ENCODE measurements around the gene USP3.

Gene USP3

GRCh38 chr15:63493436-63493835 is 11.0 kb upstream of the USP3 start:
- TF ChIP-seq POLR2AphosphoS5 (IDR thresholded peaks at IDR 0.05; ENCODE audit: low read depth, low read length) (no peak), TAF1 (IDR thresholded peaks at IDR 0.05; ENCODE audit: borderline replicate concordance, insufficient read depth, low read length) (no peak), FOXP2 (optimal IDR thresholded peaks at IDR 0.05; ENCODE audit: borderline replicate concordance, extremely low read depth, extremely low read length, insufficient read depth) (no peak), SIN3A (IDR thresholded peaks at IDR 0.05; ENCODE audit: borderline replicate concordance, insufficient read depth, low read length) (no peak)
- TF ChIP-seq, protein P1, sequence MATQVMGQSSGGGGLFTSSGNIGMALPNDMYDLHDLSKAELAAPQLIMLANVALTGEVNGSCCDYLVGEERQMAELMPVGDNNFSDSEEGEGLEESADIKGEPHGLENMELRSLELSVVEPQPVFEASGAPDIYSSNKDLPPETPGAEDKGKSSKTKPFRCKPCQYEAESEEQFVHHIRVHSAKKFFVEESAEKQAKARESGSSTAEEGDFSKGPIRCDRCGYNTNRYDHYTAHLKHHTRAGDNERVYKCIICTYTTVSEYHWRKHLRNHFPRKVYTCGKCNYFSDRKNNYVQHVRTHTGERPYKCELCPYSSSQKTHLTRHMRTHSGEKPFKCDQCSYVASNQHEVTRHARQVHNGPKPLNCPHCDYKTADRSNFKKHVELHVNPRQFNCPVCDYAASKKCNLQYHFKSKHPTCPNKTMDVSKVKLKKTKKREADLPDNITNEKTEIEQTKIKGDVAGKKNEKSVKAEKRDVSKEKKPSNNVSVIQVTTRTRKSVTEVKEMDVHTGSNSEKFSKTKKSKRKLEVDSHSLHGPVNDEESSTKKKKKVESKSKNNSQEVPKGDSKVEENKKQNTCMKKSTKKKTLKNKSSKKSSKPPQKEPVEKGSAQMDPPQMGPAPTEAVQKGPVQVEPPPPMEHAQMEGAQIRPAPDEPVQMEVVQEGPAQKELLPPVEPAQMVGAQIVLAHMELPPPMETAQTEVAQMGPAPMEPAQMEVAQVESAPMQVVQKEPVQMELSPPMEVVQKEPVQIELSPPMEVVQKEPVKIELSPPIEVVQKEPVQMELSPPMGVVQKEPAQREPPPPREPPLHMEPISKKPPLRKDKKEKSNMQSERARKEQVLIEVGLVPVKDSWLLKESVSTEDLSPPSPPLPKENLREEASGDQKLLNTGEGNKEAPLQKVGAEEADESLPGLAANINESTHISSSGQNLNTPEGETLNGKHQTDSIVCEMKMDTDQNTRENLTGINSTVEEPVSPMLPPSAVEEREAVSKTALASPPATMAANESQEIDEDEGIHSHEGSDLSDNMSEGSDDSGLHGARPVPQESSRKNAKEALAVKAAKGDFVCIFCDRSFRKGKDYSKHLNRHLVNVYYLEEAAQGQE (IDR thresholded peaks at IDR 0.05; ENCODE audit: insufficient read depth in 1 of 2, low read depth in 2 of 2, low read length in 2 of 2): no peak

DNA sequence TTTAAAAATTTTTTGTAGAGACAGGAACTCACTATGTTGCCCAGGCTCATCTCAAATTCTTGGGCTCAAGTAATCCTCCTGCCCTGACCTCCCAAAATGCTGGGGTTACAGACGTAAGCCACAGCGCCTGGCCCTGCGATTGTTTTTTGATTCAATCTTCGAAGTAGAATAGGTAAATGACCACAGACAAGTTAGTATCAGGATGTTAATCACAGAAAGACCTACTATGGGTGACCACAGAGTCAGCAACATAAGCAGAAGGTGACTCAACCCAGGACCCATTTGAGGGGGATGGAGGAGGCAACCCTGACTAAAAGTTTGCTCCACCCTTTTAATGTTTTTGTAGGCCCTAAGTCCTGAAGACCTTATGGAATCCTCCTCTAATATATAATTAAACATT is 10.0 kb upstream of the USP3 start:
- TF ChIP-seq FOXP2 (optimal IDR thresholded peaks at IDR 0.05; ENCODE audit: borderline replicate concordance, extremely low read depth, extremely low read length, insufficient read depth): no peak

GRCh38 chr15:63495343-63495742 is 9.1 kb upstream of the USP3 start:
- TF ChIP-seq TAF1 (IDR thresholded peaks at IDR 0.05; ENCODE audit: borderline replicate concordance, insufficient read depth, low read length) (no peak), SIN3A (IDR thresholded peaks at IDR 0.05; ENCODE audit: borderline replicate concordance, insufficient read depth, low read length) (no peak), POLR2AphosphoS5 (IDR thresholded peaks at IDR 0.05; ENCODE audit: low read depth, low read length) (no peak), FOXP2 (optimal IDR thresholded peaks at IDR 0.05; ENCODE audit: borderline replicate concordance, extremely low read depth, extremely low read length, insufficient read depth) (no peak)
- TF ChIP-seq, protein P1 (IDR thresholded peaks at IDR 0.05; ENCODE audit: insufficient read depth in 1 of 2, low read depth in 2 of 2, low read length in 2 of 2): no peak

- TF ChIP-seq TAF1 (IDR thresholded peaks at IDR 0.05; ENCODE audit: borderline replicate concordance, insufficient read depth, low read length) (no peak), POLR2AphosphoS5 (IDR thresholded peaks at IDR 0.05; ENCODE audit: low read depth, low read length) (no peak), FOXP2 (optimal IDR thresholded peaks at IDR 0.05; ENCODE audit: borderline replicate concordance, extremely low read depth, extremely low read length, insufficient read depth) (no peak), SIN3A (IDR thresholded peaks at IDR 0.05; ENCODE audit: borderline replicate concordance, insufficient read depth, low read length) (no peak)
- TF ChIP-seq, protein P1 (IDR thresholded peaks at IDR 0.05; ENCODE audit: insufficient read depth in 1 of 2, low read depth in 2 of 2, low read length in 2 of 2): no peak
These were observed 8.5 kb upstream of the USP3 start for GRCh38 chr15:63495780-63496488.

GRCh38 chr15:63497642-63498467 is 6.5 kb upstream of the USP3 start:
- TF ChIP-seq POLR2AphosphoS5 (IDR thresholded peaks at IDR 0.05; ENCODE audit: low read depth, low read length) (no peak), SIN3A (IDR thresholded peaks at IDR 0.05; ENCODE audit: borderline replicate concordance, insufficient read depth, low read length) (no peak), FOXP2 (optimal IDR thresholded peaks at IDR 0.05; ENCODE audit: borderline replicate concordance, extremely low read depth, extremely low read length, insufficient read depth) (no peak), TAF1 (IDR thresholded peaks at IDR 0.05; ENCODE audit: borderline replicate concordance, insufficient read depth, low read length) (no peak)
- TF ChIP-seq, protein P1 (IDR thresholded peaks at IDR 0.05; ENCODE audit: insufficient read depth in 1 of 2, low read depth in 2 of 2, low read length in 2 of 2): no peak

All from PFSK-1 (cell line).